Suprapubic skin (tissue), 4 donors: ENCODE results near the gene SRF.

ENCODE experiments used
- CTCF ChIP-seq, 2 donors: fragments of 200-600 bp in 1 of 2; fragments of 450-650 bp in 1 of 2; sonication (generic) in 1 of 2; IDR thresholded peaks; one replicate each; pipeline ENCODE4 v1.5.1; 2016 to 2019; ENCODE audit warnings: antibody characterized with exemption in 2 of 2, mild to moderate bottlenecking in 1 of 2, moderate library complexity in 1 of 2
- EP300 ChIP-seq: sonication (generic); formaldehyde crosslinking; IDR thresholded peaks from one replicate; pipeline ENCODE4 v1.6.1; 2017; ENCODE audit warnings: antibody characterized with exemption
- POLR2A ChIP-seq, 2 donors: fragments of 450-650 bp; IDR thresholded peaks; one replicate each; pipeline ENCODE4 v1.6.1; 2017; ENCODE audit warnings: antibody characterized with exemption in 2 of 2, mild to moderate bottlenecking in 2 of 2, moderate library complexity in 2 of 2
- POLR2AphosphoS5 ChIP-seq, 3 donors: sonication (generic); formaldehyde crosslinking; IDR thresholded peaks; one replicate each; pipeline ENCODE4 v1.6.1; 2017; ENCODE audit warnings: antibody characterized with exemption in 3 of 3

- TF ChIP-seq POLR2AphosphoS5 (IDR thresholded peaks at IDR 0.05) (no peak), CTCF (IDR thresholded peaks at IDR 0.05) (no peak), EP300 (no peak), POLR2A (IDR thresholded peaks at IDR 0.05) (no peak)
Measured at GRCh38 chr6:43186019-43186418, 14.9 kb downstream of the SRF start.
